Measurements from ENCODE around the gene PPP3R1.

PPP3R1 gene

DNA sequence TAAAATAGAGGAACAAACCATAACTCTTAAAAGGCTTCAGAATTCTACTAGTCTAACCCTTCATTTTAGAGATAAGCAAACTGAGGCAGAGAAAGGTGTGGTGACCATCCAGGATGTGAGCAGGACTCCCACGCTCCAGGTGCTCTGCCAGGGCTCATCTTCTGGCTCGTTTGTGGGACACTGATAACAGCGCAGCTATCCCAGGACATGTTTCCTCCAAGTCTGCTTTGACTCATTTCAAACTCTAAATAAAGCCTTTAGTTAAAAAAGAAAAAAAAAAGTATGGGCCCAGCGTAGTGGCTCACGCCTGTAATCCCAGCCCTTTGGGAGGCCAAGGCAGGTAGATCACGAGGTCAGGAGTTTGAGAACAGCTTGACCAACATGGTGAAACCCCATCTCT, 39.0 kb upstream of the PPP3R1 start:
- TF ChIP-seq, protein P1, sequence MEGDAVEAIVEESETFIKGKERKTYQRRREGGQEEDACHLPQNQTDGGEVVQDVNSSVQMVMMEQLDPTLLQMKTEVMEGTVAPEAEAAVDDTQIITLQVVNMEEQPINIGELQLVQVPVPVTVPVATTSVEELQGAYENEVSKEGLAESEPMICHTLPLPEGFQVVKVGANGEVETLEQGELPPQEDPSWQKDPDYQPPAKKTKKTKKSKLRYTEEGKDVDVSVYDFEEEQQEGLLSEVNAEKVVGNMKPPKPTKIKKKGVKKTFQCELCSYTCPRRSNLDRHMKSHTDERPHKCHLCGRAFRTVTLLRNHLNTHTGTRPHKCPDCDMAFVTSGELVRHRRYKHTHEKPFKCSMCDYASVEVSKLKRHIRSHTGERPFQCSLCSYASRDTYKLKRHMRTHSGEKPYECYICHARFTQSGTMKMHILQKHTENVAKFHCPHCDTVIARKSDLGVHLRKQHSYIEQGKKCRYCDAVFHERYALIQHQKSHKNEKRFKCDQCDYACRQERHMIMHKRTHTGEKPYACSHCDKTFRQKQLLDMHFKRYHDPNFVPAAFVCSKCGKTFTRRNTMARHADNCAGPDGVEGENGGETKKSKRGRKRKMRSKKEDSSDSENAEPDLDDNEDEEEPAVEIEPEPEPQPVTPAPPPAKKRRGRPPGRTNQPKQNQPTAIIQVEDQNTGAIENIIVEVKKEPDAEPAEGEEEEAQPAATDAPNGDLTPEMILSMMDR (IDR thresholded peaks at IDR 0.05; ENCODE audit: extremely low read depth, missing control alignments), result no peak

DNA sequence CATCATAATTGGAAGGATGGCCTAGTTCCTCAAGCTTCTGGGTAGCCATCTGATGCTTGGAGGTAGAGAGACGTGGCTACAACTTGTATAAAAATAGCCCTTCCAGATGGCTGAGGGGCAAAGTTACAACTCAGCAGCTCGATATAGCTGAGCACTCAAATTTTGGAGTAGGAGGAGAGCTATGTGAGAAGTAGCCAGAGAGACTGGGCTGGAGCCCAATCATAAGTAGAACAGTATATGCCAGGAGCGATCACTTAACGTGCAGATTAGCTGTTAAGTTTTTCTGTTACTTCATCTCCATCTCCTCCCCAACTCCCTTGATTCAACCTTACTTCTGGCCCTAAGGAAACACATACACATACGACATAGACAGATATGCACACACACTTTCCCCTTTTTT, 38.6 kb upstream of the PPP3R1 start:
- TF ChIP-seq, protein P1 (IDR thresholded peaks at IDR 0.05; ENCODE audit: extremely low read depth, missing control alignments), result no peak
- DNase-seq (ENCODE audit: low spot score), result no peak

More for the DNA sequence above, 39.0 kb upstream of the PPP3R1 start:
- no peak for DNase-seq (ENCODE audit: low spot score)

DNA sequence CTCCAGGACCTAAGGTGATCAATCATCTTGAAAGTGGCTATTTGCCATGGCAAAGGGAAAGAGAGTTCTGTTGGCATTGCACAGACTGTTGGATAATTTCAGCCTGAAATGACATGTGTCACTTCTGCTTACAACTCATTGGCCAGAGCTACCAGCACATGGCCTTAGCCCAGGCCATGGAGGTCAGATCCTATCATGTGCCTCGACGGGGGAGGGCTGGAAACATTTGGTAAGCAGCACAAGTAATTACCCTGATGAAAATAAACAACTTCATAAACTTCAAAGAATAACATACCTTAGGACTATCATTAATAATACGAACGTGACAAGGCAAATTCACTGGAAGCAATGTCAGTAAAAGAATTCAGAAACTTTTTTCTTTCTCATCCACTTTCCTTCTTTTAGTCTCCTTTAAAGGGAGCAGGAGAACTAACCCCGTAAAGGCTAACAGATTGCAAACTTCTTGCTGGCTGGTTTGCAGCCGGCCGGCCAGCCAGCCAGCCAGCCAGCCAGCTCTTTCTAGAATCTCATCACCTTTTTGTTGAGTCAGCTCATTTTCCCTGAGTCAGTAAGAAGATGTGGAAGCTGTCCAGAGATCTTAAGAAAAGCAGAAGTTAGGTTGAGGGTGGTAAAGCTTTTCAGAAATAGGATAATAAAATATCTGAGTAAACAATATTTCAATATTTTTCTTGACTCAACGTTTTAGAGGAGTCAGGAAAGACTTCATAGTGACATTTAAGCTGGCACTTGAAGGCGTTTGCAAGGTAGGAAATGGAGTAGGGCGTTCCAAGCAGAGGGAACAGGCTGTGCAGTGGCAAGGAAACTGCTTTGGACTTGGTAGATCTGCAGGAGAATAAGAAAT, 35.5 kb upstream of the PPP3R1 start:
- DNase-seq (ENCODE audit: low spot score), result no peak
- TF ChIP-seq, protein P1 (IDR thresholded peaks at IDR 0.05; ENCODE audit: extremely low read depth, missing control alignments), result no peak

DNA sequence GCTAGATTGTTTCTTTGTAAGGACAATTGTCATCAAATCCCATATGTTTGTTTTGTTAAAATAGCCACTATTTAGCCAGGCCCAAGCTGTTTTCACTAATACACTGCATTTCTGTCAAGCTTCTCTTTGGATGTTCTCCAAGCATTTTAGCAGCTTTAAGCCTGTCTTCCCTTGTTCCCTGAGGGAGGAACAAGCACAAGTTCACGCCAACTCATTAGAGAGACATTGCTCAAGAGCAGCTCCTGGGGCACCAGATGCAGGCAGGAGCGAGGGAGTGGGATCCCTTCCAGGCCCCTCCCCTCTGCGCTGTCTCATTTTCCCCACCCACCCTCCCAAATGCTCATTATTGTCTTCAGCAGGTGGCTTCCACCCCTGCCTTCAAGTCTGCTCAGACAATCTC, 32.6 kb upstream of the PPP3R1 start:
- TF ChIP-seq, protein P1 (IDR thresholded peaks at IDR 0.05; ENCODE audit: extremely low read depth, missing control alignments), result no peak
- no peak for DNase-seq (ENCODE audit: low spot score)

DNA sequence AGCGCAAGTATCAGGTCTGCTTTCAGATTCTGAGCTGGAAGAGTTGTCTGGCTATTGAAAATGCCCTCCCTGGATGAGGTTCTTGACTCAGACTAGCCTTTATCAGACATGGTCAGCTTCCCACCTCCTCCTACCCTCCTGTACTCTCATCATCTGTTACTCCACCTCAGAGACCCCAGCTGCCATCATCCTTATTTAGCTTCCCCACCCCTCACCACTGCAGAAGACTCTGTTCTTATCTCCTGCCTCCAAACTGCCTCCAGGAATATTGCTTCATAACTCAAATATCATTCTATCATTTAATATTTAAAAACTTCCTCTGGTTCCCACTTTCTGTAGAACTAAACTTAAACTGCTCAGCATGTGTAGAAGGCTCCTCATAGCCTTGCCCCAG, 31.1 kb upstream of the PPP3R1 start:
- DNase-seq (ENCODE audit: low spot score), result no peak

DNA sequence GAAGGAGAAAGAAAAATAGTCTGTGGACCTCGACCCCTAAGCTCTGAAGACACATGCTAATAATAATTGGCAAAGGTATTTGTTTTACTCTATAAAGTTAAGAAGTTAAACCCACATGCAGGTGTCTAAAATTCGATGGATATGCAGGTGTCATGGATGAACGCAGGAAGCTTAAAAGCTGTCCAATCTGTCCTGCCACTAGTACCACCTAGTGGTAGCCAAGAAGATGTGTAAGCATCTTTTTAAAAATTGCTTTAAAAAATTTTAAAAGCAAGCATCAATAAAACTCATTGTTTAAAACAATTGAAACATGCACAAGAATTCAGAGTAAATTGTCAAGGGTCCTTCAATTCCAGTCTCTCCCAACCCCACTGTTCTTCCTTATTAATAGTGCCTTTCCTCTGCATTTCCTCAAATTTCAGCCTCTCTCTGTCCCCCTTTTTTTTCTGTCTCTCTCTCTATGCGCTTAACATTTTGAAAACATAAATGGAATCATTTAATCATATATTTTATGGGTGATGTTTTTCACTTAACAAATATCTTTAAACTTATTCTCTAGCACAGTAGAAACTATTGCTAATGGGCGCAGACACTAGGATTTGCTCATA, 30.6 kb upstream of the PPP3R1 start:
- TF ChIP-seq, protein P1 (IDR thresholded peaks at IDR 0.05; ENCODE audit: extremely low read depth, missing control alignments), result no peak
- peak; percentile 66 for DNase-seq (ENCODE audit: low spot score)

More for the DNA sequence above, 31.1 kb upstream of the PPP3R1 start:
- TF ChIP-seq, protein P1 (IDR thresholded peaks at IDR 0.05; ENCODE audit: extremely low read depth, missing control alignments), result no peak

DNA sequence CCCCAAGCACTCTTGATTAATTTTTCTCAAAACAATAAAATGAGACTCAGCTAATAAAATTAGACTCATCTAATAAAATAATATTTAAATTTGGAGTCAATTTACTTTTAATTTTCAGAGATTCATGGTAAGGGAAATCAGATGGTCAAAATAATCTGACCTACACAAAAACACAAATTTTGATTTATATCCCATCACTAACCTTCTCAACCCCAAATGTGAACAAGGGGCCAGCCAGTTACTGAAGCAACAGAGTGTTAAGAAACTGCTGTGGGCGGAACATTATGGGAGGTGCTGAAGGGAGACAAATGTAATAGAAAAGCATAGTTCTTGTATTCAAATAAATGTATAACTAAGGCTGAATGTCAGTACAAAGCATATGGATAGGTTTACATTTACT, 28.5 kb upstream of the PPP3R1 start:
- TF ChIP-seq, protein P1 (IDR thresholded peaks at IDR 0.05; ENCODE audit: extremely low read depth, missing control alignments), result no peak
- DNase-seq (ENCODE audit: low spot score), result no peak

Measured in GM20000 (cell line).